CD4-positive, alpha-beta memory T cell (primary cell): Measurements from ENCODE around the gene ATP6V1G2. TPM values are rescaled to one million over a fixed set of nuclear protein-coding genes. Genes with fewer than 3 reads are reported as not detected.

Experiments used
- CTCF ChIA-PET: fragments of 350-600 bp; sonication (Branson Sonifier 250); formaldehyde crosslinking; loops from one replicate; lab custom pipeline; 2021; ENCODE audit warnings: inconsistent platforms; ENCODE audit not compliant: partially characterized antibody; lab: Charles Lee
- POLR2A ChIA-PET: fragments of 350-600 bp; sonication (Branson Sonifier 250); formaldehyde crosslinking; loops from one replicate; lab custom pipeline; 2021; ENCODE audit not compliant: partially characterized antibody; lab: Charles Lee
- DNase-seq, 5 donors: peaks; one replicate each; pipeline versions ENCODE4 v3.0.0 to v3.0.0-alpha.2; 2020 to 2022; ENCODE audit warnings: mixed read lengths in 1 of 5
- H3K27ac ChIP-seq: one replicate; pipeline ENCODE4 v1.7.0; 2013; ENCODE audit warnings: low read depth, low read length
- H3K27me3 ChIP-seq: 2 replicates; pipeline ENCODE4 v1.7.0; 2013; ENCODE audit warnings: mild to moderate bottlenecking, low read length, moderate library complexity; ENCODE audit not compliant: insufficient read depth
- H3K36me3 ChIP-seq: 2 replicates; pipeline ENCODE4 v1.7.0; 2013; ENCODE audit warnings: mild to moderate bottlenecking, low read length, moderate library complexity; ENCODE audit not compliant: insufficient read depth
- H3K4me1 ChIP-seq: 2 replicates; pipeline ENCODE4 v1.7.0; 2013; ENCODE audit warnings: mild to moderate bottlenecking, low read length, moderate library complexity; ENCODE audit not compliant: insufficient read depth
- H3K4me3 ChIP-seq, 2 donors: one replicate each; pipeline ENCODE4 v1.7.0; 2013; ENCODE audit warnings: low read length in 2 of 2, mild to moderate bottlenecking in 1 of 2
- H3K9me3 ChIP-seq, 2 donors: one replicate each; pipeline ENCODE4 v1.7.0; 2013; ENCODE audit warnings: low read length in 2 of 2, control low read depth in 1 of 2; ENCODE audit not compliant: control insufficient read depth in 1 of 2
- H3K27ac Mint-ChIP-seq, 7 donors: one replicate each; pipeline ENCODE4 v1.8.0; 2020 to 2021; ENCODE audit warnings: mixed read lengths in 7 of 7, mild to moderate bottlenecking in 6 of 7, inconsistent platforms in 3 of 7, moderate library complexity in 3 of 7
- H3K27me3 Mint-ChIP-seq, 2 donors: one replicate each; pipeline ENCODE4 v1.8.0; 2020 to 2021; ENCODE audit warnings: mixed read lengths in 2 of 2
- H3K36me3 Mint-ChIP-seq, 2 donors: one replicate each; pipeline ENCODE4 v1.8.0; 2020 to 2021; ENCODE audit warnings: mixed read lengths in 2 of 2, inconsistent platforms in 1 of 2, mild to moderate bottlenecking in 1 of 2
- H3K4me1 Mint-ChIP-seq, 4 donors: one replicate each; pipeline ENCODE4 v1.8.0; 2020 to 2021; ENCODE audit warnings: mixed read lengths in 4 of 4, mild to moderate bottlenecking in 1 of 4
- H3K4me3 Mint-ChIP-seq, 8 donors: one replicate each; pipeline ENCODE4 v1.8.0; 2020 to 2021; ENCODE audit warnings: mixed read lengths in 8 of 8, mild to moderate bottlenecking in 7 of 8, moderate library complexity in 6 of 8, inconsistent platforms in 3 of 8
- H3K9me3 Mint-ChIP-seq, 8 donors: one replicate each; pipeline ENCODE4 v1.8.0; 2020 to 2021; ENCODE audit warnings: mixed read lengths in 8 of 8, mild to moderate bottlenecking in 5 of 8, inconsistent platforms in 3 of 8, moderate library complexity in 1 of 8
- intact Hi-C: fragments of 100-400 bp; cut with micrococcal nuclease; formaldehyde crosslinking; loops from one replicate; pipeline ENCODE4 v1.15.1; 2023
- polyA plus RNA-seq, 2 donors: library from polyadenylated mRNA; unstranded; fragments of 300-500 nt; fragmentation: Illumina TruSeq; gene quantifications; one replicate each; pipeline ENCODE4 v1.2.3, GENCODE V29; 2021
- total RNA-seq, 2 experiments: library from RNA; stranded (reverse); gene quantifications; one replicate each; pipeline ENCODE4 v1.2.3, GENCODE V29; 2021

The ATP6V1G2 gene
- total and polyA plus RNA-seq, 4 experiments from 2014 or later: 0.84 to 7.2 (median 3.5) TPM

GRCh38 chr6:31541059-31541657 lies 5.2 kb downstream of the ATP6V1G2 start:
- peaks cover 36 to 63% (median 49%) of the 10 kb centered on the region in 4 donors for H3K4me1 Mint-ChIP-seq
- no peaks in the 10 kb centered on the region for H3K27me3 ChIP-seq
- peak overlapping the region; percentile 96 to 97 for H3K4me3 ChIP-seq
- peak overlapping the region; percentile 94 to 100 (median 99) for H3K27ac Mint-ChIP-seq
- H3K27ac ChIP-seq: peak overlapping the region; percentile 94
- peaks cover 41% of the 10 kb centered on the region for H3K4me1 ChIP-seq
- no peaks in the 10 kb centered on the region for H3K27me3 Mint-ChIP-seq
- H3K4me3 Mint-ChIP-seq: peak overlapping the region; percentile 96 to 99 (median 98)
- peaks cover 32% of the 10 kb centered on the region for H3K36me3 ChIP-seq
- no peaks in the 10 kb centered on the region for H3K9me3 ChIP-seq
- peak; percentile 80 to 91 (median 84) for DNase-seq
- peaks cover 38 to 51% of the 10 kb centered on the region in 2 donors for H3K36me3 Mint-ChIP-seq
- ChIA-PET POLR2A (interaction anchor here (0.7 to 52.5 kb wide), 42 partner anchors 9 to 1431 kb away, joined by 3 to 3597 read pairs (median 4); partner anchors contain the start of genes ABHD16A, BAG6, C6orf47 and CLIC1), CTCF (interaction anchor here (0.6 to 35.1 kb wide), 14 partner anchors 10 to 125 kb away, joined by 3 to 1152 read pairs (median 6); partner anchors contain the start of genes BAG6, LST1, LTB and MICB)
- peaks cover 0 to 4% (median 0%) of the 10 kb centered on the region in 8 donors for H3K9me3 Mint-ChIP-seq
- intact Hi-C loops: loop anchor here (1.0 to 5.0 kb wide), 4 partner anchors 47 to 276 kb away; partner anchors contain the start of genes BAG6, HLA-C, HSPA1A and HSPA1L

DNA sequence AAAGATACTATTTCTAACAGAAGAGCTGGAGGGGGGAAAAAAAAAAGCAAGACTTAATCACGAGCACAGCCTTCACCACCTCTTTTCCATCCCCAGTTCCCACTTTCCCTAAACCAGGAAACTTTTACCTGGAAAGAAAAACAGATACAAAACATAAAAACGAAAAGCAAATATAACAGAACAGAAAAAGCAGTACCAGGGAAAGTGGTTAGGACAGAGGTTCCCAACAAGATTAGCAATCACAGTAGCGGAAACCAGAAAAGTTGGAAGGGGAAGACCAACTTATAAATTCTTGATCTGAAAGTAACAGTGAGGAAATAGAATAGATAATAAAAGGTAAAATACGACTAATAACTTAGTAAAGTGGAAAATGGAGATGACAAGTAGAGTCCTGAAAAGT lies 5.8 kb downstream of the ATP6V1G2 start:
- peak overlapping the region; percentile 96 to 97 for H3K4me3 ChIP-seq
- H3K9me3 ChIP-seq: no peaks in the 10 kb centered on the region
- H3K27me3 ChIP-seq: no peaks in the 10 kb centered on the region
- peak overlapping the region; percentile 94 for H3K27ac ChIP-seq
- peaks cover 39% of the 10 kb centered on the region for H3K4me1 ChIP-seq
- no peak for DNase-seq
- peak overlapping the region; percentile 85 to 100 (median 99) for H3K27ac Mint-ChIP-seq
- CTCF ChIA-PET: interaction anchor here (0.6 to 35.1 kb wide), 9 partner anchors 10 to 111 kb away, joined by 3 to 1152 read pairs (median 13); partner anchors contain the start of genes BAG6, LTB, MICB and NCR3
- peaks cover 40 to 68% (median 53%) of the 10 kb centered on the region in 4 donors for H3K4me1 Mint-ChIP-seq
- peaks cover 37% of the 10 kb centered on the region for H3K36me3 ChIP-seq
- peaks cover 0 to 4% (median 0%) of the 10 kb centered on the region in 8 donors for H3K9me3 Mint-ChIP-seq
- H3K27me3 Mint-ChIP-seq: no peaks in the 10 kb centered on the region
- H3K36me3 Mint-ChIP-seq: peaks cover 44 to 56% of the 10 kb centered on the region in 2 donors
- POLR2A ChIA-PET: interaction anchor here (1.0 to 52.5 kb wide), 23 partner anchors 9 to 1432 kb away, joined by 3 to 3597 read pairs (median 8); partner anchors contain the start of genes ABHD16A, C6orf47, CLIC1 and CSNK2B
- intact Hi-C loops: loop anchor here (1.0 to 5.0 kb wide), 4 partner anchors 46 to 277 kb away; partner anchors contain the start of genes BAG6, HLA-C, HSPA1A and HSPA1L
- H3K4me3 Mint-ChIP-seq: peak overlapping the region; percentile 96 to 99 (median 98)

DNA sequence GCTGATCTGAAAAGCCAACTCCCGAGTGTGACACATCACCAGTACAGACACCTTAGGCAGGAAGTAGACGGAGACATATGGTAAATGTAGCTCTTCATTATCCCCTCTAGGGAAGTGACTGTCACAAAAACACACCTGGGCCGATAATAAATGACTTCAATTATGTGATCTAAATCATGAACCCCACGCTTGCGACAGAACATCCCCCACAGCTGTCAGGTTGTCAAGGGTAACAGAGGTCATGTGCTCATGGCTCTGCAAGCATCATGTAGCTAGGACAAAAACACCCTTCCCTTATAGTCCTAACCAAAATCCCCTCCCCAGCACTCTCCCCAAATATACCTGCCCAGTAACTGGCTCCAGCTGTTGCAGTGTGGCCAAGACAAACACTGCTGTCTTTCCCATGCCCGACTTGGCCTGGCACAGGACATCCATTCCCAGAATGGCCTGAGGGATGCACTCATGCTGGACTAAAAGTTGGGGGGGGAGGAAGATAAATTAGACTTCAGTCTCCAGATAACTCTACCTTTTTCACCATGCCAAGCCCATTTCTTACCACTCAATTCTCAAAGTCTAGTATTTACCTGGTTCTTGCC lies 7.5 kb downstream of the ATP6V1G2 start:
- peak in 1 of 5 donors; percentile 54 for DNase-seq
- H3K9me3 Mint-ChIP-seq: peaks cover 0 to 4% (median 0%) of the 10 kb centered on the region in 8 donors
- Histone ChIP-seq H3K36me3 (peaks cover 55% of the 10 kb centered on the region), H3K27me3 (no peaks in the 10 kb centered on the region), H3K9me3 (no peaks in the 10 kb centered on the region), H3K27ac (peak overlapping the region; percentile 94), H3K4me3 (no peak overlapping the region), H3K4me1 (peaks cover 39% of the 10 kb centered on the region)
- H3K4me1 Mint-ChIP-seq: peaks cover 39 to 72% (median 56%) of the 10 kb centered on the region in 4 donors
- ChIA-PET POLR2A (interaction anchor here (0.7 to 52.5 kb wide), 6 partner anchors 8 to 77 kb away, joined by 3 to 3597 read pairs (median 28); partner anchors contain the start of genes LST1, LTA, LTB and MCCD1), CTCF (interaction anchor here (1.0 to 35.1 kb wide), 4 partner anchors 10 to 60 kb away, joined by 4 to 1152 read pairs (median 6); partner anchors contain the start of gene NCR3)
- H3K4me3 Mint-ChIP-seq: peak overlapping the region; percentile 46 to 99 (median 98)
- peaks cover 61 to 74% of the 10 kb centered on the region in 2 donors for H3K36me3 Mint-ChIP-seq
- intact Hi-C loops: no loop called here
- H3K27me3 Mint-ChIP-seq: no peaks in the 10 kb centered on the region
- peak overlapping the region; percentile 72 to 100 (median 94) for H3K27ac Mint-ChIP-seq

DNA sequence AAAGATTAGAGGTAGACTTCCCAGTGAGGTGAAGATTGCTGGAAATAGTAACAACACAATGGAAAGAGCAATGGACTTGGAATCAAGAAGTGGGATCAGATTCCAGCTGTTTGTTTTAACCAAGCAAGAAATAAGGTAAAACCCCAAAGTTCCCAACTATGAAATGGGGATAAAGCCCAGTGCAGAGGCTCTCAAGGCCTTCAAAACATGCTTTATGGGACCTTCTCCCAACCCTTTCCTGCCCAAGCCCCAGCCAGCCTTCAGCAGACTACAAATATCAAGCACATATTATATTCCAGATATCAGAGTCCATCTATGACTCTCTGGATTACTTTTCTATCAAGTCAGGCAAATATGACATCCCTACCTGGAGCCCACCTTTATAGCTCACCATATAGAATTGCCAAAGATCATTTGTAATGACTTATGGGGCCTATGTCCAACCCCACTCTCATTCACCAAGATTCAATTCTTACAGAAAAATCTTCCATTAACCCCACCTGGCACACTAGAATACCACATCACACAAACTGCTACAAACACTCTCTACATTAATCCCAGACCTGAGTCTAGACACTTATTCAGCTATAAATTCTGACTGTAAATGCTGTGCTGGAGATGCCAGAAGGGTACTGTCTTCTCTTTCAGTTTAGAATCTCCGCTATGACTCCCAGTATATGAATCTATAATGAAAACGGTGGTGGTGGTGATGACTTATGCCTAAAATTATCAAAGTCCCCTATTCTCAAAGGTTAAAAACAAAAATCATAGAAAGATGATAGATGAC lies 10.7 kb downstream of the ATP6V1G2 start:
- Mint-ChIP-seq H3K27me3 (no peaks in the 10 kb centered on the region), H3K9me3 (peaks cover 0 to 2% (median 0%) of the 10 kb centered on the region in 8 donors), H3K27ac (peak overlapping the region in 6 of 7 donors; percentile 24 to 83 (median 54)), H3K4me3 (no peak overlapping the region), H3K36me3 (peaks cover 80 to 86% of the 10 kb centered on the region in 2 donors), H3K4me1 (peaks cover 34 to 63% (median 41%) of the 10 kb centered on the region in 4 donors)
- CTCF ChIA-PET: no interaction called here
- Histone ChIP-seq H3K4me3 (no peak overlapping the region), H3K27ac (no peak overlapping the region), H3K27me3 (no peaks in the 10 kb centered on the region), H3K9me3 (no peaks in the 10 kb centered on the region), H3K4me1 (peaks cover 30% of the 10 kb centered on the region), H3K36me3 (peaks cover 84% of the 10 kb centered on the region)
- DNase-seq: no peak
- POLR2A ChIA-PET: interaction anchor here (1.0 kb wide), 1 partner anchor 12 kb away, joined by 3 read pairs; the partner anchor contains the start of gene NFKBIL1
- intact Hi-C loops: no loop called here

DNA sequence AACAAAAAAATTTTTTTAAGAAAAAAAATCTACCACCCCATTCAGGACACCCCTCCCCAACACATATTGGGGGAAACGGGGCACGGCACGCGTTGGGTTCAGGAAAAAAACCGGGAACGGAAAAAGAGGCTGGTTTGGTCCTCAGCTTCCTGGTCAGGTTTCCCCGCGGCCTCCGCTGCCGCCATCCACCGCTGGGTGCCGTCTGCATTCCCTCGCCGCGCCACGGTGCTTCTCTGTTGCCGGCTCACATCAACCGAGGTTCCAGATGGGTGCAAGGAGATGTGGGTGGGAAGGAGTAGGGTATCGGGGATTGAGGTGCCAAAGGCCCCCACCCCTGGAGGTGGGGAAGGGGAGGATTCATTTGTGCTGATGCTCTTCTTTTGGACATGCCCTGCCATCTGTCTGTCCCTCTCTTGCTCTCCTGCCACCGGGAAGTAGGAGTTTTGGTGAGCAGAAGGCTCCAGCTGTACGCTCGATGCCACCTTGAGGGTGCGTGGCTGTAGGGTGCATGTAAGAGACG lies 11.8 kb downstream of the ATP6V1G2 start:
- Mint-ChIP-seq H3K27me3 (no peaks in the 10 kb centered on the region), H3K9me3 (no peaks in the 10 kb centered on the region), H3K4me3 (no peak overlapping the region), H3K36me3 (peaks cover 78 to 86% of the 10 kb centered on the region in 2 donors), H3K4me1 (peaks cover 26 to 52% (median 33%) of the 10 kb centered on the region in 4 donors), H3K27ac (peak overlapping the region in 3 of 7 donors; percentile 29 to 83 (median 29))
- no peak overlapping the region for H3K27ac ChIP-seq
- H3K36me3 ChIP-seq: peaks cover 86% of the 10 kb centered on the region
- intact Hi-C loops: no loop called here
- H3K4me3 ChIP-seq: no peak overlapping the region
- peaks cover 18% of the 10 kb centered on the region for H3K4me1 ChIP-seq
- H3K27me3 ChIP-seq: no peaks in the 10 kb centered on the region
- no peak for DNase-seq
- H3K9me3 ChIP-seq: no peaks in the 10 kb centered on the region
- ChIA-PET POLR2A (interaction anchor here (1.0 to 1.6 kb wide), 2 partner anchors 39 to 42 kb away, joined by 3 read pairs; no protein-coding TSS in a partner anchor), CTCF (interaction anchor here (0.7 kb wide), 1 partner anchor 60 kb away, joined by 5 read pairs; no protein-coding TSS in a partner anchor)

DNA sequence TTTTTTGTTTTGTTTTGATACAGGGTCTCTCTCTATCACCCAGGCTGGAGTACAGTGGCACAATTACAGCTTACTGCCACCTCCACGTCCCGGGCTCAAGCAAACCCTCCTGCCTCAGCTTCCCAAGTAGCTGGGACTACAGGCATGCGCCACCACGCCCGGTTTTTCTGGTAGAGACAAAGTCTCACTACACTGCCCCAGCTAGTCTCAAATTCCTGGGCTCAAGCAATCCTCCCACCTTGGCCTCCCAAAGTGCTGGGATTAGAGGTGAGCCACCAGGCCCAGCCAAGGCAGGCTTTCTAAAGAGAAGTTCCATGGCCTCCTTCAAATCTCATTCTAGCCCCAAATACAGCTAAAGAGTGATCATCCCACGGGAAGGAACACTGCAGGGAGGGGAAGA lies 12.4 kb downstream of the ATP6V1G2 start:
- ChIA-PET CTCF (interaction anchor here (0.7 kb wide), 1 partner anchor 61 kb away, joined by 5 read pairs; no protein-coding TSS in a partner anchor), POLR2A (interaction anchor here (1.6 kb wide), 1 partner anchor 43 kb away, joined by 3 read pairs; no protein-coding TSS in a partner anchor)
- Mint-ChIP-seq H3K4me1 (peaks cover 20 to 46% (median 27%) of the 10 kb centered on the region in 4 donors), H3K27ac (peak overlapping the region in 2 of 7 donors; percentile 51 to 59), H3K36me3 (peaks cover 72 to 81% of the 10 kb centered on the region in 2 donors), H3K4me3 (no peak overlapping the region), H3K27me3 (no peaks in the 10 kb centered on the region), H3K9me3 (no peaks in the 10 kb centered on the region)
- Histone ChIP-seq H3K27me3 (no peaks in the 10 kb centered on the region), H3K36me3 (peaks cover 82% of the 10 kb centered on the region), H3K4me1 (peaks cover 12% of the 10 kb centered on the region), H3K4me3 (no peak overlapping the region), H3K27ac (no peak overlapping the region), H3K9me3 (no peaks in the 10 kb centered on the region)
- DNase-seq: no peak
- intact Hi-C loops: no loop called here
